Osteoblast (primary cell): ENCODE data around the gene ENO3. TPM values are rescaled to one million over a fixed set of nuclear protein-coding genes. Genes with fewer than 3 reads are reported as not detected.
"Not testable (repeated sequence)": the region's sequence is repeated elsewhere in the genome, so short reads cannot be mapped to it uniquely, and the experiment has no call there.

Experiments used
- DNase-seq: peaks from one replicate; pipeline ENCODE4 v3.0.0; 2011; ENCODE audit warnings: low spot score, mixed read lengths; ENCODE audit not compliant: insufficient read length; ENCODE audit errors: missing footprints
- H2AFZ ChIP-seq: 2 replicates; pipeline ENCODE4 v1.6.0; 2011; ENCODE audit warnings: mild to moderate bottlenecking, low read length
- H3K27ac ChIP-seq: 2 replicates; pipeline ENCODE4 v1.5.1; 2011; ENCODE audit warnings: mild to moderate bottlenecking, low read depth, low read length, moderate library complexity
- H3K27me3 ChIP-seq: 2 replicates; pipeline ENCODE4 v1.6.0; 2012; ENCODE audit warnings: mild to moderate bottlenecking, control low read depth, inconsistent platforms, low read length, moderate library complexity; ENCODE audit not compliant: insufficient read depth
- H3K36me3 ChIP-seq: 2 replicates; pipeline ENCODE4 v1.5.1; 2011; ENCODE audit warnings: mild to moderate bottlenecking, low read length, control low read depth, moderate library complexity; ENCODE audit not compliant: insufficient read depth
- H3K4me1 ChIP-seq: 2 replicates; pipeline ENCODE4 v1.5.1; 2011; ENCODE audit warnings: mild to moderate bottlenecking, low read length, control low read depth, moderate library complexity; ENCODE audit not compliant: insufficient read depth
- H3K4me2 ChIP-seq: 2 replicates; pipeline ENCODE4 v1.6.0; 2011; ENCODE audit warnings: mild to moderate bottlenecking, low read length; ENCODE audit not compliant: insufficient read depth
- H3K4me3 ChIP-seq: fragments of 200-600 bp; sonication (generic); 3 replicates; pipeline ENCODE4 v1.5.1; 2012; ENCODE audit warnings: mild to moderate bottlenecking, low read length, inconsistent platforms; ENCODE audit not compliant: insufficient read depth
- H3K79me2 ChIP-seq: 2 replicates; pipeline ENCODE4 v1.6.0; 2012; ENCODE audit warnings: mild to moderate bottlenecking, low read length, control low read depth, inconsistent platforms; ENCODE audit not compliant: insufficient read depth
- H3K9me3 ChIP-seq: 2 replicates; pipeline ENCODE4 v1.5.1; 2011; ENCODE audit warnings: low read depth, low read length, control low read depth
- H4K20me1 ChIP-seq: 2 replicates; pipeline ENCODE4 v1.6.0; 2012; ENCODE audit warnings: mild to moderate bottlenecking, low read length, control low read depth; ENCODE audit not compliant: insufficient read depth
- CTCF ChIP-seq: IDR thresholded peaks from 2 replicates; pipeline ENCODE4 v1.5.1; 2011; ENCODE audit warnings: mild to moderate bottlenecking, low read depth, low read length, moderate library complexity; ENCODE audit errors: extremely low read depth
- total RNA-seq: library from RNA; depleted of rRNA; stranded (reverse); fragments of >200 nt; gene quantifications from 2 replicates; pipeline ENCODE4 v1.2.3, GENCODE V29; 2012

ENO3 gene
- total RNA-seq, 1 donor = 2.9 TPM

- TF ChIP-seq CTCF = no peak
- H3K4me2 ChIP-seq = peak overlapping the region; percentile 9
- H4K20me1 ChIP-seq = no peaks in the 10 kb centered on the region
- peaks cover 13% of the 10 kb centered on the region for H3K4me1 ChIP-seq
- H2AFZ ChIP-seq = no peak overlapping the region
- no peaks in the 10 kb centered on the region for H3K79me2 ChIP-seq
- no peaks in the 10 kb centered on the region for H3K27me3 ChIP-seq
- H3K27ac ChIP-seq = no peak overlapping the region
- no peaks in the 10 kb centered on the region for H3K9me3 ChIP-seq
- H3K36me3 ChIP-seq = no peaks in the 10 kb centered on the region
- no peak overlapping the region for H3K4me3 ChIP-seq
- no peak for DNase-seq
Measured at GRCh38 chr17:4919511-4920047, 31.3 kb upstream of the ENO3 start.

GRCh38 chr17:4920351-4921048 lies 30.4 kb upstream of the ENO3 start:
- Histone ChIP-seq H3K4me3 (no peak overlapping the region), H4K20me1 (no peaks in the 10 kb centered on the region), H2AFZ (no peak overlapping the region), H3K27me3 (no peaks in the 10 kb centered on the region), H3K4me1 (peaks cover 13% of the 10 kb centered on the region), H3K36me3 (no peaks in the 10 kb centered on the region), H3K4me2 (peak overlapping the region; percentile 40), H3K9me3 (no peaks in the 10 kb centered on the region), H3K27ac (peak overlapping the region; percentile 24), H3K79me2 (no peaks in the 10 kb centered on the region)
- no peak for DNase-seq
- TF ChIP-seq CTCF = no peak

GRCh38 chr17:4921320-4921719 lies 29.6 kb upstream of the ENO3 start:
- no peak overlapping the region for H3K27ac ChIP-seq
- H2AFZ ChIP-seq = no peak overlapping the region
- TF ChIP-seq CTCF = no peak
- H3K4me2 ChIP-seq = no peak overlapping the region
- H3K79me2 ChIP-seq = no peaks in the 10 kb centered on the region
- peaks cover 13% of the 10 kb centered on the region for H3K4me1 ChIP-seq
- H3K4me3 ChIP-seq = no peak overlapping the region
- no peak for DNase-seq
- H3K36me3 ChIP-seq = no peaks in the 10 kb centered on the region
- H3K9me3 ChIP-seq = no peaks in the 10 kb centered on the region
- no peaks in the 10 kb centered on the region for H3K27me3 ChIP-seq
- H4K20me1 ChIP-seq = no peaks in the 10 kb centered on the region

- H3K36me3 ChIP-seq, H3K4me1 ChIP-seq, H3K27ac ChIP-seq, H3K4me2 ChIP-seq, H3K27me3 ChIP-seq, DNase-seq, H2AFZ ChIP-seq, H3K9me3 ChIP-seq, H3K4me3 ChIP-seq, H3K79me2 ChIP-seq, H4K20me1 ChIP-seq: not testable (repeated sequence)
Measured at GRCh38 chr17:4926577-4927335, 24.2 kb upstream of the ENO3 start.
